HG03159 (cell line): ENCODE data around the gene LBX2.

Experiments used
- ATAC-seq: cut with Tn5 transposase; IDR thresholded peaks from one replicate; pipeline ENCODE4 v1.9.1; 2021; ENCODE audit warnings: mild to moderate bottlenecking, moderate library complexity; ENCODE audit not compliant: unreplicated experiment

LBX2 gene, protein sequence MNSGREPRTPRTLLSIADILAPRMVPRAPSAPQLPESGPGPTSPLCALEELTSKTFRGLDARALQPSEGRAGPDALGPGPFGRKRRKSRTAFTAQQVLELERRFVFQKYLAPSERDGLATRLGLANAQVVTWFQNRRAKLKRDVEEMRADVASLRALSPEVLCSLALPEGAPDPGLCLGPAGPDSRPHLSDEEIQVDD

DNA sequence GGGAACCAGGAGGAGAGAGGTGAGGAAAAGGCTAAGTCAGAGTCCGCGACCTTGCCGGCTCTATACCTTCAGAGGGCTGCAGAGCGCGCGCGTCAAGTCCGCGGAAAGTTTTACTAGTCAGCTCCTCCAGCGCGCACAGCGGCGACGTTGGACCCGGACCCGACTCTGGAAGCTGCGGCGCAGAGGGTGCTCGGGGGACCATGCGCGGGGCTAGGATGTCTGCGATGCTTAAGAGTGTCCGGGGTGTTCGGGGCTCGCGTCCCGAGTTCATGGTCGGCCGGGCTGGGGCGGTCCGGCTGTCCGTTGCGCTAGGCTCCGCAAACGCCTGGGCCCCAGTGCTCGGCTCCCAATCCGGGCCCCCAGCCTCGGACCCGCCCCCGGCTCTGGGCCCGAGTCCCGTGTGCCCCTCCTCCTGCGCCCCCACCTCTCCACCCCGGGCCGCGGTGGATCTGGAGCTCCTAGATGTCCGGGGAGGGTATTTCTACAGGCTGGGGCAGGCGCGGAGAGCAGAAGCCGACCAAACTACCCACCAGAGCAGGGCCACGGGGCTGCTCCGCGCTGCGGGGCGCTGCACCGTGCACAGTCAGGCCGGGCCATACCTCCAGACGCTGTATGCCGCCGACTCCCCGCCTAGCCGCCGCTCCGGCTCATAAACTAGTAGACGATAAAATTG lies at the start of gene LBX2:
Gene LBX2 (minus strand): TSS at position 337 of the 673 bp plus-strand sequence. CDS start 66 bp downstream, at position 271.
- ATAC-seq, result no peak

DNA sequence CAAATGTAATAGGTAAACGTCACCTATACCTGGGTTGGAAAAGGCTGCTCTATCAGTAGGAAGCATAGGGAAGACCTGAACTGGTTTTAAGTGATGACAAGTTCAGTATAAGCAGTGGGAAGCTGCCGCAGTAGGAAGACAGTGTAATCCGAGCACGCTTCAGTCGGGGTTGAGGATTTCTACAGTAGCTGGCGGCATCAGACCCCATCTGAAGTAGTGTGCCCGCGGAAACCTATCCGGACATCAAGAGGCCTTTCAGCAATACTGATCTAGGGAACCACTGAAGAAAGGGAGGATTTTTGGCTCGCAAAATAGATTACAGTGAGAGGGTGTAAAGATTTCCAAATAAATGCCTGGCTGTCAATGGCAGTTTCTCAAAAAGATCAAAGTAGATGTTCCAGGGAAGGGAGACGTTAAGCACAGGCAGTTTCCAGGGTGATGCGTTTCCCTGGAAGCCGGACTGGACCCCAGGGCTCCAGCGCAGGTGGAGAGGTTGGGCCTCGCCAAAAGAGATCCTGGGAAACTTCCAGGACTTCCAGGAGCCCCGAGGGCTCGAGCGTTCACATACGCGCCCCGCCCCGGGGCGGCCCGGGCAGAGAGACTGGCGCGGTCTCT lies 49.0 kb upstream of the LBX2 start:
- ATAC-seq, result no peak

DNA sequence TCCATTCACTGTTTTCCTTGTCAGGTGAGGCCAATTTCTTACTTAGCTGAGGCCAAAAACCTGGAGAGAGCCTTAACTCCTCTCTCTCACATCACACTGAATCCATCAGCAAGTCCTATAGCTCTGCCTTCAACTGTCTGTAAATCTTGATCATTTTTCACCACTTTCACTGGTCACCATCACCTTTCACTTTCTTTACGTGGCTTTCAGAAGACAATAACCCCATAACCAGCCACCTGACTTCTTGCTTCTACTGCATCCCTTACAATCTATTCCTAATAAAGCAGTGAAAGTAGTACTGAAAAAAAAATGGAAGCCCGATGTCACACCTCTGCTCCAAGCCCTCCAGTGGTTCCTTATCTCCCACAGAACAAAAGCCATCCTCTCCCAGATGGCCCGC lies 46.6 kb upstream of the LBX2 start:
- no peak for ATAC-seq

DNA sequence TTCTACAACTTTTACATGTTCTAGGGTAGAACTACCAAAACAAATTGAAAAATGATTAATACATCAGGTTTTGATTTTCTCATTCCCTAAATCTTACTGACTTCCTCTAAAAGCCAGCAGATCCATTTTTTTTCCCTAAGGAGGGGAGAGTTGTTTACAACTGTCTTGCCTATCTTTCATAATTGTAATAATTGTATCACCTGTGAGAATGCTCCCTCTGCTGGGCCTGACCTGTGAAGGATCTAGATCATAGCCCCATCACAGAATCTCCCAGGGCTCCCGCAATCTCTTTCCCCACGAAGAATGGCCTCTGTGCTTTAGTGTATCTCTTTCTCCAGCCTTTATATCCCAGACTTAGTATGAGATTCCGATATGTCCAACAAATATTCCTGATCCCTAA lies 45.2 kb upstream of the LBX2 start:
- ATAC-seq, result no peak

DNA sequence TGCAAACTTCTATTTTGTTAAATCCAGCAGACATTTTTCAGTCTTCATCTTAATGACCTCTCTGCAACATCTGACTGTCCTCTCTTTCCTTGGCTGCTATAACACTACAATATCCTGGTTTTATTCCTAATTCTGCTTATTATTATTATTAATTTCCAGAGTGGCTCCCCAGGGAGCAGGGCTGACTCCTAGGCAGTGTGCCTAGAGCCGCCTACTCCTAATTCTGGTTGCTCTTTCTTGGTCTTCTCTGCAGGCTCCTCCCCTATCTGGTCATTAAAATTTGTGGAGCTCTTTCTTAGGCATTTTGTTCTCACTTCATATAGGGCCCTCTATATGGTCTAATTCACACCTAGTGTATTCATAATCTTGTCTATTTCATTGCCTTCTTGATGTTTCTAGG lies 43.6 kb upstream of the LBX2 start:
- ATAC-seq, result no peak

DNA sequence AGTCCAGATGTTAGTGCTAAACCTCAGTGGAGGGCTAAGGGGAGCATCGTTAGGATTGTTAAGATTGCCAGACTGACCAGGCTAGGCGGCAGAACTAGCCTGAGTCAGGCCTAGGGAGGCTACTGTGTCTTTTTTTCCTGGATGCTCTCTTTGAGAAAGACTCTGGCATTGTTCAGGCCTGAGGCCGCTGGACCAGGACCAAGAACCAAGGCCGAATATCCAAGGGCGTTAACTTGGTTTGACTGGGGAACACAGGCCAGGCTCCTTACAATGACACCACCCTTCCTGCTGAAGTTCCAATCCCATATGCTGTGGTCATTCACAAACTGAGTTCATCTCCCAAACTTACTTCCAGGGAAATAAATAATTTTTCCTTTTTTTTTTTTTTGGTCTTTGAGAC lies 40.9 kb upstream of the LBX2 start:
- no peak for ATAC-seq

DNA sequence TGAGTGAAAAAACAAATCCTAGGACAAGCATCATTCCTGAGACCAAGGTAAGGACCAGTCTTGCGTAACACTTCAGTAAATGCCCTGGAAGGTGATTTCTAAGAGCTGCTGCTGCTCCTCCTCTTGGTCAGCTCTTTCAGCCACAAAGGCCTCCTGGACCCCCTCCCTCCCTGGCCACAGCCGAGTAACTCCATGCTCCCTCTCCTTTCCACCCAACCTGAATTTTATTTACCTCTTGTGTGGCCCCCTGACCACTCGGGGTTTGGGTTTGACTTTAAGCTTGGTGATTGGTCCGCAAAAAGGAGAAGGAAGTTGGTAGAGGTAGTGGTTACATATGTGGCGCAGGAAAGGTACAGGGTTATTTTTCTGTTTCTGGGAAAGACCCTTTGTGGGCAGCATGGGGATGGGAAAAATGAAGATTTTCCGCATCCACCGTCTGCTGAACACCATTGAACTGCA lies 39.5 kb upstream of the LBX2 start:
- ATAC-seq, result no peak

DNA sequence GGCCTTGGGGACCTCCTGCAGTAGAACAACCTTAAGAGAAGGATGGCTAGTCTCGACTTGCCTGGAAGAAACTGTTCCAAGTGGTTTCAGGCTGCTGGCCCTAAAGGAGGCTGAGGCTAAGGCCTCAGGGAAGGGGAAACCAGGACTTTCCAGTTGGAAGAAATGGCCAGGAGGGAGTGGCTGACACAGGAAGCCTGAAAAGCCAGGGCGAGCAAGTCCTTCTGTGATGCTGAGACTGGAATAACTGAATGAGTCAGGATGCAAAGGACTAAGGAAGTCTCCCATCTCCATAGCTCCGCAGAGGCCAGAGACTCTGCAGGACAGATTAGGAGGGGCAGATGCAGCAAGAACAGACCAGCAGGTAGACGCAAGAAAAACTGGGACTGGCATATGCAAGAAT lies 37.7 kb upstream of the LBX2 start:
- ATAC-seq, result no peak

DNA sequence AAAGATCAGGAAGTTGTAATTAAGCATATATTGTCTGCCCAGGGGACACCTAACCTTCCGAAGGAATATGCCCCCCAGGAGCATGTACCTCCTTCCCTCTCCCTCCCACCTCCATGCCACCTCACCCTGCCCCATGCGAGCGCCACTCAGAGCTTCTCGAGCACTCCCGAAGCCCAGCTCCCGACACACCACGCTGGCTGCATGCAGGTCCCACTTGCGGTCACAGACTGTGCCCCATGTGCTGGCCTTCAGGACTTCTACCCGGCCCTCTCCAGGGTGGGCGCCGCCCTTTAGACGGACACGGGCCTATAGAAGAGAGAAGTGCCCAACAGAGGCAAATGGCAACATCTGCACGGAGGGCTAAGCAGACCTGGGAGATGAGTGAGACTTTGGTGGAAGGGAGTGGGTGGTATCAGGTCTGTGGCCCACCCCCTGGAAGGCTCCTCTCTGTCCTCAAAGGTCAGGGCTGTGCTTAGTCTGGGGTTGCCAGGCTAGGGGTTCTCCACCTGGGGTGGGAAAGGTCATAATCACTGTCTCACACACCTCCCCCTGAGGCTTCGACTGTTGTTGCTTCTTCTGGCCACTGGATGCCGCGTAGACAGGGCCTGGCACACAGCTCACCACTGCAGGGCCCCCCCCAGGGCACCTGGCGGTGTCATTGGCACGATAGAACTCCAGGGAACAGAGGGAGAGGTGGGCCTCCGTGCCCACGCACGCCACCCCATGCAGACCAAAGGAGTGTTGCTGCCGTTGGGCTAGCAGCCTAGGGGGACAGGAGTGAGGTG lies 37.0 kb upstream of the LBX2 start:
- no peak for ATAC-seq

DNA sequence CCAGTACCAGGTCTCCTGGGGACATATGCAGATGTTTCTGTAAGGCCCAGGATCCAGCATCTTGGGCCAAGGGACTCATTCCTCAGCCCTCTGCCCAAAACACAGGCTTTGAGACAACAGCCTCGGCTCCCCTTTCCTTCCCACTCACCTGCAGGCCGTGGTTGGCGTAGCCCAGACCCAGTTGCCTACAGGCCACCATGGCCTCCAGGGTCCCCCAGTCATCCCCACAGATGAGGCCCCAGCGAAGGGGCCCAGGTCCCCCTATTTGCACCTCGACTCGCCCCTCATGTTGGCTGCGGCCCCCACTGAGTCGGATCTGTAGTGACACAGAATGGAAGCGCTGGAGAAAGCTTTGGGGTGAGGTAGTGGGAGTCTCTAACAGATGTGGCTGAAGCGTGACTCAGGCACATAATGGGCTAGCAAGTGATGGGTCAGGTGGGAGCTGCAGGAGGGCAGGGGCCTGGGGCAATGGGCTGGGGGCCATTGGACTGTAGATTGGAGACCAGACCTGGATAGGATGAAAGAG lies 36.1 kb upstream of the LBX2 start:
- no peak for ATAC-seq

DNA sequence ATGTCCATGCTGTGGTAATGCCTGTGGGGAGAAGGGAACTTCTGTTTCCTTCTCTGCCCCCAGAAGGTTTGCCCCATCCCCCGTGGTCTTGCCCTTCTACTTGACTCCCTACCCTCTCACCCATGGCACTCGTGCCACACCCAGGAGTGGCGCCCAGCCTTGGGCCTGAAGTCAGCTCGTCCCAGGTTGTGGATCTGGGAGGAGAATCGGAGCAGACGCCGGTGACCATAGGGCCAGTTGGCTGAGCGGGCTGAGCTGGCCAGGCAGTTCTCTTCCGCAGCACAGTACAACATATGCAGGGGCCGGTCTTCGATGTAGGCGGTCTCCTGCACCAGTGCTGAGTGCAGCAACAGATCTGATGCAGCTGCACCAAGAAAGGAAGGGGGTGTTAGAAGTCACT lies 35.0 kb upstream of the LBX2 start:
- no peak for ATAC-seq

DNA sequence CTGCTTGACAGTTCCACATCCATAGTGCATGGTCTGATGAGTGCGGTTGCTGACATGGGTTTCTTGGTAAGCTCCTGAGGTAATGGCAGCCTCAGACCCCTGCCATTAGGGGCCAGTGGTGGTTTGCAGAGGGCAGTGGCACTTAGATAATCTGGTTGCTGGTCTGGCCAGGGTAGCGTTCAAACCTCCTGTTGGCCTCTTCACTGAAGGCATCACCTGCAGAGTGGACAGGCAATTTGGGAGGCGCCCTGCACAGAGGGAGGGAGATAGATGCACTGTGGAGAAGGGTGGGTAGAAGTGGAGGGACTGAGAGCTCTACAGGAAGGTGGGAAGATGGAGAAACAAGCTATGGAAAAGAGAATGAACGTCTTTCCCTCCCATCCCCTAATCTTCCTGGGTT lies 34.1 kb upstream of the LBX2 start:
- no peak for ATAC-seq

DNA sequence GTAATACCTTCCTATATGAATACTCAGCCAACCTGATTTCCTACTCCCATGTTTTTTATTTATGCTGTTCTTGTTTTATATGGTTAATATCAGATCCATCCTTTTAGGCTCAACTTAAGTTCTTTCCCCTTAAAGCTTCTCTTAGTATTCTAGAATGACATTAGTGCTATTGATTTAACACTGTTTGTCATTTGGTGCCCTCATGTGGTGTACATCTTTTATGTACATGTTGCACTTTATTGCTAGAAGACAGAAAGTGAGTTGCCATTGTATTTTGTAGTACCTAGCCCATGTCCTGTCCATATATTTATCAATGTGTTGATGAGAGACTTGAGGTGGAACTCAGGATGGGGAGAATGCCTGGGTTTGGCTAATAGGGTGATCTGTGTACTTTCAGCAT lies 32.8 kb upstream of the LBX2 start:
- ATAC-seq, result no peak

DNA sequence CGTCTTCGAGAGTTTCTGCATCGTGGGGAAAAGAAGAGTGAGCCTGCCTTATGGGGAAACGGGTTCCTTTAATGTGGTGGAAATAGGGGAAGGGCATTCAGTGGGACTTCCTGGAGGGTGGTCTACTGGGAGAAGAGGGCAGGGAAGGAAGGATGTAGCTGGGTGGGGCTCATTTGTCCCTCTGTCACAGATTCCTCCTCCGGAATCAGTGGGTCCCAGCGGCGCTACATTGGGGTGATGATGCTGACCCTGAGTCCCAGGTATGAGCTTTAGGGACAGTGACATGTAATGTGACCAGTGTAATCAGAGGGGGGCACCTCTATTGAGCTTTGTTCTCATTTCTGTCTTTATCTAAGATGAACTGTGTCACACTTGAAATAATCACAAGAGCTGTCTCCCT lies 32.3 kb upstream of the LBX2 start:
- ATAC-seq, result no peak

DNA sequence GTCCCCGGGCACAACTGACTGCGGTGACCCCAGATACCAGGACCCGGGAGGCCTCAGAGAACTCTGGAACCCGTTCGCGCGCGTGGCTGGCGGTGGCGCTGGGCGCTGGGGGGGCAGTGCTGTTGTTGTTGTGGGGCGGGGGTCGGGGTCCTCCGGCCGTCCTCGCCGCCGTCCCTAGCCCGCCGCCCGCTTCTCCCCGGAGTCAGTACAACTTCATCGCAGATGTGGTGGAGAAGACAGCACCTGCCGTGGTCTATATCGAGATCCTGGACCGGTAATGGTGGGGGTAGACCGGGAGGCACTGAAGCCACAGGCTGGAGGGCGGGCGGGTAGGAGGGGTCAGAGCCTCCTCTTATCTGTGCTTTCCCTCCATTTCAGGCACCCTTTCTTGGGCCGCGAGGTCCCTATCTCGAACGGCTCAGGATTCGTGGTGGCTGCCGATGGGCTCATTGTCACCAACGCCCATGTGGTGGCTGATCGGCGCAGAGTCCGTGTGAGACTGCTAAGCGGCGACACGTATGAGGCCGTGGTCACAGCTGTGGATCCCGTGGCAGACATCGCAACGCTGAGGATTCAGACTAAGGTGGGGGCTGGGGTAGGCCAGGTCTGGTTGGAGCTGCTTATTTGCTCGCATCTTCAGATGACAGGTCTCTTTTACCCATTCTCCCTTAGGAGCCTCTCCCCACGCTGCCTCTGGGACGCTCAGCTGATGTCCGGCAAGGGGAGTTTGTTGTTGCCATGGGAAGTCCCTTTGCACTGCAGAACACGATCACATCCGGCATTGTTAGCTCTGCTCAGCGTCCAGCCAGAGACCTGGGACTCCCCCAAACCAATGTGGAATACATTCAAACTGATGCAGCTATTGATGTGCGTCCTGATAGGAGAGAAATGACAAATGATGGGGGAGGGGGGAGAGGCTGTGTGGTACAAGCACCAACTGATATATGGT lies 31.1 kb upstream of the LBX2 start:
- peak; percentile 21 for ATAC-seq

DNA sequence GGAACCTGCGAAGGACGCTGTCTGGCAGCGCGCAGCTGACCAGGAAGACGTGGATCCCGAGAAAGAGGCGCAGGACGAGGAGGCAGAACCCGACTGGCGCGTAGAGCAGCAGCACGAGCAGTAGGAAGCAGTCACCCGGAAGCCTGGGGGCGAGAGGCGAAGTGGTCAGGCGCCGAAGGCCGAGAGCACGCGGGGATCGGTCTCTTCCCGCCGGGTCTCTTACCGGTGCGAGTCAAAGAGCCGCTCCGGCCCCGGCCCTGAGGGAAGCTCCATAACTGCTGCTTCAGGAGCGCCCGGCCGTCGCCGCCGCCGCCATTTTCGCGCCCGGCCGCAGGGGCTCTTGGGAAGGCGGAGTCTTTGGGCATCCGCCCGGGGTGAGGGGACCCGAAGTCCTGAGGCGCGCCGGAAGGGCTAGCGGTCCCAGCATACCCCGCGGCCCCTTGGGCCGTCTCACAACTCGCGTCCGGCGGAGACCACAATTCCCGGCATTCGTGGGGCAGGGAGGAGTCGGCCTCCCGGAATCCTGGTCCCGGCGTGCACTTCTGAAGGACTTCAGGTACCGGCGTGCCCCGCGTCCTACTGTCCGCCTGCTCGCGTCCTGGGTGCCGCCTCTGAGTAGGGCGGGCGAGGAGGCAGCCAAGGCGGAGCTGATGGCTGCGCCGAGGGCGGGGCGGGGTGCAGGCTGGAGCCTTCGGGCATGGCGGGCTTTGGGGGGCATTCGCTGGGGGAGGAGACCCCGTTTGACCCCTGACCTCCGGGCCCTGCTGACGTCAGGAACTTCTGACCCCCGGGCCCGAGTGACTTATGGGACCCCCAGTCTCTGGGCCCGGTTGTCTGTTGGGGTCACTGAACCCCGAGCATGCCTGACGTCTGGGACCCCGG lies 30.2 kb upstream of the LBX2 start, which contains the start of the genes AUP1 and HTRA2:
Gene AUP1 (minus strand): TSS at position 350 of the 882 bp plus-strand sequence. CDS start 77 bp downstream, at position 273.
Gene HTRA2 (plus strand): TSS at position 577 of the 882 bp plus-strand sequence. CDS start 74 bp downstream, at position 651.
- ATAC-seq, result peak; percentile 80

DNA sequence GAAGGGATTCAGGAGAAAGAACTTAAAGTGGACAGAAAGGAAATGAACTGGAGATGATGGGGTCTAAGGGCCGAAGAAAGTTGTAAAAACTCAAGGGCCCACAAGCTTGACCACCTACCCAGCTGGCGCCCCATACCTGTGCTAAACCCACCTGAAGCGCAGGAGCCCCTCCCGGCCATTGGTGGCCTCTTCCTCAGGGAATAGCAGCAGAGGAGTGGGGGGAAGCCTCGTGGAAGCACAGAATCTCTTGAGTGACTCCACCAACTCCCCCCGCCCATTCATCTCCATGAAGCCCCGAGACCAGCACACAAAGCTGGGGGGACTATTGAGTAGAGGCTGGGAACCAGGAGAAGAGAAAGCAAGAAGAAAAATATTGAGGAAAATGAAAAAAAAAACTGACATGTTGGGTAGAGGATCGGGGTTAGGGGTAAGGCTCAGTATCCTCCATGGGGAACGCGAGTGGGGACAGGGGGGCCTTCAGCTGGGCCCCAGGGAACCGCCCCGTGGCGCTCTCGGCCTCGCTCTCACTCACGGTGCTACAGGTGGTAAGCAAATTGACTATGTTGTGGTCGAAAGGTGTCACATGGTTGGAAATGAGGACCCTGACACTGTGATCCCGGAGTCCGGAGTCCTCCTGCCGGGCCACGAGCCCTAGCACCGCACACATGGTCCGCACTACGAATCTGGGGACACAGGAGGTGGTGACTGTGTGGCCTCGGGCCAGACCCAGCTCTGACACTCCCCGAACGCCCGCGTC lies 29.4 kb upstream of the LBX2 start:
- ATAC-seq, result peak; percentile 4

DNA sequence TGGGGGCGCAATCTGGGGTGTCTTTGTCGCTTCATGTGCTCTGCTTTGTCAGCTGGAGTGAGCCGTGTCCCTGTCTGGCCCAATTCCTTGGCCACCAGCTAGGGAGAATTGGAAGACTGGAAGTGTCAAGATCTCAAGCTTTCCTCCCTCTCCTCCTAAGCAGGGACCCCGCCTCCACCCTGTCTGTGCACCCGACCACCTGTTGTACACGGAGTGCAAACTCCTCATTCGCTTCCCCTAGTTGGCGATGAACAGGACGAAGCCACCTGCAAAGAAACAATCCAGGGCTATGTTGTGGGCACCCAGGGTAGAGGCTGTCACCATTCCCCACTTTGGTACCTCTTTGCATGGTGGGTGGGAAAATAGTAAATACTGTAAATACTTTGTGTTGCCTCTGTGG lies 28.3 kb upstream of the LBX2 start:
- ATAC-seq, result no peak
